ENCODE results near the gene PAQR9. TPM values are rescaled to one million over a fixed set of nuclear protein-coding genes. Genes with fewer than 3 reads are reported as not detected.

Gene PAQR9
- total RNA-seq, 1 experiment from 2014 or later, result 0.03 TPM

GRCh38 chr3:142962175-142962519, 1.3 kb downstream of the PAQR9 start:
- no peak for DNase-seq (ENCODE audit: low read depth)
- in situ Hi-C loops (cut with HindIII; ENCODE audit: low pct_unique_long_range_greater_than_20kb, low sequenced_read_pairs), result no loop called here

GRCh38 chr3:142961539-142961938, 1.9 kb downstream of the PAQR9 start:
- DNase-seq (ENCODE audit: low read depth), result no peak
- in situ Hi-C loops (cut with HindIII; ENCODE audit: low pct_unique_long_range_greater_than_20kb, low sequenced_read_pairs), result no loop called here

DNA sequence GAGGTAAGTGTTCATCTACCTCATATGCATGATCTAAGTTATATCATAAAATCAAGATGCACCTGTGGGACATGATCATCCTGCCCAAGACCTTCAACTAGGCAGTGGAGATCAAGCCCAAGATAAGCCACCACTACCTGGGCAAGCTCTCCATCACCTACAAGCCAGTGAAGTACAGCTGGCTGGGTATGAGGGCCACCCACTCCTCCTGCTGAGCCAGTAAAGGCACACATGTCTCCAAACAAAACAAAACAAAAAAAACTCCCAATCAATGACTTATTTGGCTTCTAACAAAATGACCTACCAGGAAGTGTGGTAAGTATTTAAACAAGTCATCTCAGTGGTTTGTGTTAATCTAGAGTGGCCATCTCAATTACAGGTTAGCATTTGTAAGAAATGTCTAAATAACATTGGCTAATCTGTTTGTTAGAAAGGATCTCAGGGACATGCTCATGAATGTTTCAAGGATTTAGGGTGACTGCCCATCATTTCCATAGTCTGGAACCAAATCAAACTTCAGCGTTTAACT, 3.1 kb downstream of the PAQR9 start:
- in situ Hi-C loops (cut with HindIII; ENCODE audit: low pct_unique_long_range_greater_than_20kb, low sequenced_read_pairs), result no loop called here

DNA sequence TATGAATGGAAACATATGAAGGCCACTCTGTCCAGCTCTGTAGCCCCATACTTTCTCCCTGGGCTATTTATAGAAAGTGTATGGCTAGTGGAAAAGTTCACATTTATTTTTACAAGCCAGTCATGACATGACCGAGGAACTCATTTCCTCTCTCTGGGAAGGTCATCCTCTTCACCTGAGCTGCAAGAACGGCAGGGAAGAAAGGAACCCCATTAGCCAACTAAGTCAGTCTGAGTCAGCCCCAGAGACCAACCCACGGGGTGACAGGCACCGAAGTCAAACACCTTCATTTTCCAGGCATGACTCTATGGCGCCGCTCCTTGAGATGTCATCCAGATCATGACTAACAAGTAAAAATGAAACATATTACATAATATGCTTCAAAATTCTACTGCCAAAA, 4.8 kb downstream of the PAQR9 start:
- in situ Hi-C loops (cut with HindIII; ENCODE audit: low pct_unique_long_range_greater_than_20kb, low sequenced_read_pairs), result no loop called here
- DNase-seq (ENCODE audit: low read depth), result peak; percentile 59

More for the DNA sequence above, 3.1 kb downstream of the PAQR9 start:
- DNase-seq (ENCODE audit: low read depth), result no peak

DNA sequence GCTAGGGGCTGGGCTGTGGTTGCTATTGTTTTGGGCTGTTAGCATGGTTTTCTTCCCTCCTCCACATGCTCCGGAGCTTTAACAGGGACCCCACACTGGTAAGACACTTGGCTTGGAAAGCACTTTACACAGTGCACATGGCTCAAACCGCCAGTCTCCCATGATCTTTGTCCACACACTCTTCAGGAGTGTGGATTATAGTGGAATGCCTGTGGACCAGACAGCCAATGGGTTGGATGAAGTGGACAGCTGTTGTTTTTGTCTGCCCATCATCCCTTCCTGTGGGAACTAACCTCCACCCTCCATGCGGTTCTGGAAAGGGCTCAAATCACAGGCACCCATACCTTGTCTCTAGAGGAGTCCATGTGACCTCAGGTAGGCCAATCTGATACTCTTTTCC, 10.0 kb downstream of the PAQR9 start:
- no peak for DNase-seq (ENCODE audit: low read depth)
- in situ Hi-C loops (cut with HindIII; ENCODE audit: low pct_unique_long_range_greater_than_20kb, low sequenced_read_pairs), result no loop called here

GRCh38 chr3:142952272-142953193, 10.9 kb downstream of the PAQR9 start:
- no peak for DNase-seq (ENCODE audit: low read depth)
- in situ Hi-C loops (cut with HindIII; ENCODE audit: low pct_unique_long_range_greater_than_20kb, low sequenced_read_pairs), result no loop called here

DNA sequence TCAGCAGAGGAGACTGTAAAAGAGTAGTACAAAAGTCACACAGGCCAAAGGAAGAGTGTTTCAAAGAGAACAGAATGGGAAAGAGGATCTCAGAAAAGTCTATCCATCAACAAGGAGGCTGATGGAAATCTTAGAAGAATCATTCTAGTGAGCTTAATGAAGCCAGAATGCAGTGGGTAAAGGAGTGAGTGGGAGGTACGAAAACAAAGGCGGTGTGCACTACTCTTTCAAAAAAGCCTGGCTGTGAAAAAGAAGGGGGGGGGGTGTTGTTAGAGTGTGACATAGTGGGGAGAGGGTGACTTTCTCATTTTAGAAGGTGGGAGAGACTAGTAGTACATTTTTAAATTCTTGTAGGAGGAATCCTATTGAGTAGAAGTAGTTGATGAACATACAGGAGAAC, 11.7 kb downstream of the PAQR9 start:
- no peak for DNase-seq (ENCODE audit: low read depth)
- in situ Hi-C loops (cut with HindIII; ENCODE audit: low pct_unique_long_range_greater_than_20kb, low sequenced_read_pairs), result no loop called here

GRCh38 chr3:142950972-142951371, 12.5 kb downstream of the PAQR9 start:
- in situ Hi-C loops (cut with HindIII; ENCODE audit: low pct_unique_long_range_greater_than_20kb, low sequenced_read_pairs), result no loop called here
- no peak for DNase-seq (ENCODE audit: low read depth)

DNA sequence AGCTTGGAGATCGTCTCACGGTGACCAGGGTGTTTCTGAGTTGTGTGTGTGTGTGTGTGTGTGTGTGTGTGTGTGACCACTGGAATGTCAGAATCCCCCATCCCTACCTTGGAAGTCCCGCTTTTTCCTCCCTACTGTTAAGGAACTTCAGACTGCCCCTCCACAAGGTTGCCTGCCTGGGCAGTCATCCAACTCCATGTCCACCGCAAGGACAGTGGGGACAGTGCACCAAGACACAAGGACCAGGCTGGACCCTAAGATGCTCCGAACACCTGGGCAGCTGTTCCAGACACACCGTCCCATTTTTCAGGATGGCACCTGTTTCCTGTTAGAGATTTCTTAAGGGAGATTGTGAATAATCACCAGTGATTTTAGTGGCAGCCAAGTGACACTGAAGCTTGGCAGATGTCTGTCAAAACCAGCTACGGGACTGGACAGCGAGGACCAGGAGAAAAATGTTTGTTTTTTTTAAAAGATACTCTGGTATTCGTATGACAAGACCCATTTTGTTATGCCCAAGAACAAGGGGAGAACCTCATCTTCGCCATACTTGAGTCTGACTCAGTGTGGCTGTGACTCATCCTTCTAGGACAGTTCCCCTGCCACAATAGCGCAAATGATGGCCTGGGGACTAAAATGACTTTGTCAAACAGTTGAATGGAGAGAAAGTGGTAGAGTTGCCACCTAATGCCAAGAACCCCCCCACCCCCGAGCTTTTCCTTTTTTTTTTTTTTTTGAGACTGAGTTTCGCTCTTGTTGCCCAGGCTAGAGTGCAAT, 15.5 kb downstream of the PAQR9 start:
- in situ Hi-C loops (cut with HindIII; ENCODE audit: low pct_unique_long_range_greater_than_20kb, low sequenced_read_pairs), result no loop called here
- DNase-seq (ENCODE audit: low read depth), result no peak

- DNase-seq (ENCODE audit: low read depth), result no peak
- in situ Hi-C loops (cut with HindIII; ENCODE audit: low pct_unique_long_range_greater_than_20kb, low sequenced_read_pairs), result no loop called here
Measured at GRCh38 chr3:142947352-142947751, 16.1 kb downstream of the PAQR9 start.

GRCh38 chr3:142946861-142947260, 16.6 kb downstream of the PAQR9 start:
- in situ Hi-C loops (cut with HindIII; ENCODE audit: low pct_unique_long_range_greater_than_20kb, low sequenced_read_pairs), result no loop called here

GRCh38 chr3:142945023-142945422, 18.5 kb downstream of the PAQR9 start:
- in situ Hi-C loops (cut with HindIII; ENCODE audit: low pct_unique_long_range_greater_than_20kb, low sequenced_read_pairs), result no loop called here
- no peak for DNase-seq (ENCODE audit: low read depth)

More at GRCh38 chr3:142946861-142947260, 16.6 kb downstream of the PAQR9 start:
- no peak for DNase-seq (ENCODE audit: low read depth)

DNA sequence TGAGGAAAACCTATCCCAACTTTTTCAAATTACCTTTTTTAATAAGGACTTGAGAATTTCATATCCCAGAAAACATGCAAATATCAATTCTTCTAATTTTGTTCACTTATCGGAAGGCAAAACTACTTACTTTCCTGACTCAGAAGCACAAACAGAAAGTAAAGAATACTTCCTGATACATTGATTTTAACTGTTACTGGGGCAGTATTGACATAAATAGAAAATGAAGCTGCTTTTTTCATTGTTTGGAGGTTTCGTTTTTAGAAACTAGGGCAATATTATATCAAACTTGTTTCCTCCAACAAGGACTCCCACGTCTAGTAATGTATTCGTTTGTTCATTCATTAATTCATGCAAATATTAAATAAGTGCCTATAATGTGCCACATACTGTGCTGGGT, 19.1 kb downstream of the PAQR9 start:
- in situ Hi-C loops (cut with HindIII; ENCODE audit: low pct_unique_long_range_greater_than_20kb, low sequenced_read_pairs), result no loop called here
- no peak for DNase-seq (ENCODE audit: low read depth)

GRCh38 chr3:142943870-142944269, 19.6 kb downstream of the PAQR9 start:
- no peak for DNase-seq (ENCODE audit: low read depth)
- in situ Hi-C loops (cut with HindIII; ENCODE audit: low pct_unique_long_range_greater_than_20kb, low sequenced_read_pairs), result no loop called here

- no peak for DNase-seq (ENCODE audit: low read depth)
- in situ Hi-C loops (cut with HindIII; ENCODE audit: low pct_unique_long_range_greater_than_20kb, low sequenced_read_pairs), result no loop called here
Measured at GRCh38 chr3:142943349-142943748, 20.1 kb downstream of the PAQR9 start.

DNA sequence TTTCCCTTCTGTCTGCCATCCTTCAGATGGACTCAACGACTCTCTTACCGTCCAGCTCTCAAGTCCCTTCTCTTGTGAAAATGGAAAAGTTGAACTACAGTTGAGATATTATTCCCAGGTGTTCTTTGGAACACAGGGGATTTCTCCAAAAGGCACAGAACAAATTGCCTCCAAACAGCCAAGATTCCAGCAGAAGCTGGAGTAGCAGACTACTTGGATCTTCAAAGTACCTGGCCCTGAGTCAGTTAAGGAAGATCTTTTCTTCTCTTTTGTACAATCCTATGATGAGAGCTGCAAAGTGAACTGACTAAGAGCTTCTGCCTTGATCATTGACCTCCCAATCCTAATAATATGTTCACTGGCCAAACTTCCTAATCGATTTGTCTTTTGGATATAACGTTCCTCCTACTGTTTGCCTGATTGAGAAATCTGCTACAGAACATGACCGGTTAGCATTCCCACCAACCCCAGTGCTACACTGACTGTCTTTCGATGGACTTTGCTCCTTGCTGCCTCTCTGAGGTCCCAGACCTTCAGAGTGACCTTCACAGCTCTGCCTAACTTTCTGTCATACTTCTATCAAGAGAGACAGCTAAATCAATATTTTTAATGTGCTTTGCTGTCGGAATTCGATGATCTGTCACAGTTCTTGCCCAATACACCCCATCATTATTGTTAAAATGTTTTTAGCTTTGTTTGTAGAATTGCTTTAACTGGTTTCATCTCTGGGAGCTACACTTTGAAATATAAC, 21.9 kb downstream of the PAQR9 start:
- in situ Hi-C loops (cut with HindIII; ENCODE audit: low pct_unique_long_range_greater_than_20kb, low sequenced_read_pairs), result no loop called here
- DNase-seq (ENCODE audit: low read depth), result no peak

- DNase-seq (ENCODE audit: low read depth), result no peak
- in situ Hi-C loops (cut with HindIII; ENCODE audit: low pct_unique_long_range_greater_than_20kb, low sequenced_read_pairs), result no loop called here
Measured at GRCh38 chr3:142940472-142940871, 23.0 kb downstream of the PAQR9 start.

DNA sequence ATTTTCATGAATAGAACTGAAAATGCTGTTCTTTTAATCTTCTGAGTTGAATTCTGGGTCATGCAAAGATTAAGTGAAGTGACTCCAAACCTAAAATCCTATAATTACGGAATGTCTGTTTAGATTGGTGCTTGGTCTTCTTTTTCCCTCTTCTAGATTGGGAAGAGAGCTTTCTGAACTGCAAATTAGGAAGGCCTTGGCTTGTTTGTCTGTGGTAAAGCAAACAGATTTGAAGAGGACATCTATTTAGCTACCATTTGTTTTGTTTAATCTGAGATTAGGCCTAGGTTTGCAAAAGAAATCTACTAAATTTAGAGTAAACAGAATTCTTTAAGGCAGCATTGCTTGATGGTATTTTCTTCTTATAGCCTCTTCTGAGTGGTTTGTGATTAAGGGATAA, 23.5 kb downstream of the PAQR9 start:
- no peak for DNase-seq (ENCODE audit: low read depth)
- in situ Hi-C loops (cut with HindIII; ENCODE audit: low pct_unique_long_range_greater_than_20kb, low sequenced_read_pairs), result no loop called here

DNA sequence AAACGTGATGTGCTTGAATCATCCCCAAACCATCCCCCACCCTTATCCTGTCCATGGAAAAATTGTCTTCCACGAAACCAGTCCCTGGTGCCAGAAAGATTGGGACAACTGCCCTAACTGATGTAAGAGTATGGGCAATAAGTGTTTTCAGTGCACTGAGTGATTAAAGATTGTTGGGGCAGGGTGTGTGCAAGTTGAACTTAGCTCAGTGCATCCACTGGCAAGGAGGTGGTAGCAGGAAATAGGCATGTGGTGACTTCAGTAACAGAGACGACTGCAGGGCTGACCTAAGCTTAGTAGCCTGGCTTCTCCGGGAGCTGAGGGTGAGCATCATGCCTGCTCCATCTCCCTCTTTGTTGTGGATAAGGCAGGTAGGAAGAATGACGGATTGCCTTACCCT, 27.5 kb downstream of the PAQR9 start:
- DNase-seq (ENCODE audit: low read depth), result no peak
- in situ Hi-C loops (cut with HindIII; ENCODE audit: low pct_unique_long_range_greater_than_20kb, low sequenced_read_pairs), result no loop called here
